Measurements from ENCODE around the gene GPR143. TPM values are rescaled to one million over a fixed set of nuclear protein-coding genes. Genes with fewer than 3 reads are reported as not detected.
A peak's percentile ranks its signal among the peaks of the same experiment; 100 is the strongest.

Gene GPR143
- total RNA-seq, 2 donors from 2014 or later = 0.62 to 0.74 TPM

DNA sequence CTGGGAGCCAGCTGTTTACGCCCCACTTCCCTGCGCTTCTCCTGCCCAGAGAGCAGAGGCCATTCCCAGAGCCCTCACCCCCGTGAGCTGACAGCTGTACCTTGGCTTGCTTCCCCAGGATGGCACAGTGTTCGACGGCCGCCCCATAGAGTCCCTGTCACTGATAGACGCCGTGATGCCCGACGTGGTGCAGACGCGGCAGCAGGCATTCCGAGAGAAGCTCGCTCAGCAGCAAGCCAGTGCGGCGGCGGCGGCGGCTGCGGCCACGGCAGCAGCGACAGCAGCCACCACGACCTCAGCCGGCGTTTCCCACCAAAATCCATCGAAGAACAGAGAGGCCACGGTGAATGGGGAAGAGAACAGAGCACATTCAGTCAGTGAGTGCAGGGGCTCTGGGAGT lies 77.7 kb downstream of the GPR143 start:
- TF ChIP-seq CTCF (IDR thresholded peaks at IDR 0.05) = no peak
- Histone ChIP-seq H3K4me1 (no peaks in the 10 kb centered on the region), H3K36me3 (no peaks in the 10 kb centered on the region), H3K9me3 (no peaks in the 10 kb centered on the region), H3K27me3 (no peaks in the 10 kb centered on the region), H3K9ac (ENCODE audit: low read depth in 2 of 2, low read length in 2 of 2) (no peak overlapping the region), H3K27ac (no peak overlapping the region), H3K4me3 (no peak overlapping the region)
- DNase-seq = no peak
- intact Hi-C loops (cut with DNase I) = loop anchor here (10.0 kb wide), 1 partner anchor 223 kb away; the partner anchor contains the start of gene TBL1X

GRCh38 chrX:9683350-9683749 lies 82.3 kb downstream of the GPR143 start:
- TF ChIP-seq CTCF (IDR thresholded peaks at IDR 0.05) = no peak

DNA sequence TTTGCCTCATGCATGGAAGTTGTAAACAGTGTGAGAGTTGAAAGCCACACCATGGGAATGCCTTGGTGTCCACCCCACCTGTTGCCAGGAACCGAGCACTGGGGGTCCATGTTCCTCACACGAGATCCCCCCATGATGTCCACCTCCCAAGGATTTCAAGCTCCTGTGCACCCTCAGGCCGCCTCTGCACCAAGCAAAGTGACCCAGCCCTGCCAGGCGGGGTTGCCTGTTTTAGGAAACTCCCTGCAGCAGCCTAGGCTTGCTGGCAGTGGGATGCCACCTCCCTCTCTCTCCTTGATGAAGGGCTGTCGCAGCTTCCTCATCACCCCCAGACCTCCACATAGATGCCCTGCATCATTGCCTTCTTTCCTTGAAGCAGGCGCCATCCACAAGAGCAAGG lies 82.8 kb downstream of the GPR143 start:
- no peak overlapping the region for H3K27ac ChIP-seq
- H3K9me3 ChIP-seq = no peaks in the 10 kb centered on the region
- no peak overlapping the region for H3K4me3 ChIP-seq
- no peak for TF ChIP-seq CTCF (IDR thresholded peaks at IDR 0.05)
- H3K36me3 ChIP-seq = no peaks in the 10 kb centered on the region
- DNase-seq = no peak
- H3K27me3 ChIP-seq = no peaks in the 10 kb centered on the region
- intact Hi-C loops (cut with DNase I) = loop anchor here (10.0 kb wide), 1 partner anchor 218 kb away; the partner anchor contains the start of gene TBL1X
- no peak overlapping the region for H3K9ac ChIP-seq (ENCODE audit: low read depth in 2 of 2, low read length in 2 of 2)
- no peaks in the 10 kb centered on the region for H3K4me1 ChIP-seq

More at GRCh38 chrX:9683350-9683749, 82.3 kb downstream of the GPR143 start:
- Histone ChIP-seq H3K27me3 (no peaks in the 10 kb centered on the region), H3K4me1 (no peaks in the 10 kb centered on the region), H3K36me3 (no peaks in the 10 kb centered on the region), H3K9ac (ENCODE audit: low read depth in 2 of 2, low read length in 2 of 2) (no peak overlapping the region), H3K27ac (no peak overlapping the region), H3K4me3 (no peak overlapping the region), H3K9me3 (no peaks in the 10 kb centered on the region)
- intact Hi-C loops (cut with DNase I) = loop anchor here (10.0 kb wide), 1 partner anchor 219 kb away; the partner anchor contains the start of gene TBL1X
- DNase-seq = no peak

DNA sequence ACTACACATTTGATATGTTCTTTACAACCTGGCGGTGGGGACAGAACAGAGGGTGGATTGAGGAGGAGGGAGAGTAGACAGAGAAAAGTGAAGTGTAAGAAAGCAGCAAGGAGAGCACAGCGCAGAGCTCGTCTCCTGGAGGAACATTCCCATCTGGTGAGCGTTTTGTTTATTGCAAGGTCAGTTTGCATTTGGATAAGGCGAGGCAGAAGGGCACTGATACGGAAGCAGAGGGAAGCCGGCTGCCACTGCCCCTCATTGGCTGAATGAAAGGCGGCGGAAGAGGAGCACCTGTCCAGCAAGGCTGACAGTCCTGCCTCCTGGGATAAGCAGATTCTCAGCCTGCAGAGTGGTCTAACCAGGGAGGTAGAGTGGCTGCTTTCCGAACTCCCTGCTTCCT lies 83.2 kb downstream of the GPR143 start:
- no peak overlapping the region for H3K4me3 ChIP-seq
- no peaks in the 10 kb centered on the region for H3K27me3 ChIP-seq
- no peak overlapping the region for H3K27ac ChIP-seq
- TF ChIP-seq CTCF (IDR thresholded peaks at IDR 0.05) = no peak
- no peaks in the 10 kb centered on the region for H3K9me3 ChIP-seq
- no peak overlapping the region for H3K9ac ChIP-seq (ENCODE audit: low read depth in 2 of 2, low read length in 2 of 2)
- no peaks in the 10 kb centered on the region for H3K4me1 ChIP-seq
- intact Hi-C loops (cut with DNase I) = loop anchor here (10.0 kb wide), 1 partner anchor 218 kb away; the partner anchor contains the start of gene TBL1X
- DNase-seq = peak; percentile 47
- no peaks in the 10 kb centered on the region for H3K36me3 ChIP-seq

- H3K4me3 ChIP-seq = no peak overlapping the region
- intact Hi-C loops (cut with DNase I) = loop anchor here (10.0 kb wide), 1 partner anchor 217 kb away; the partner anchor contains the start of gene TBL1X
- no peaks in the 10 kb centered on the region for H3K9me3 ChIP-seq
- H3K27ac ChIP-seq = no peak overlapping the region
- H3K27me3 ChIP-seq = no peaks in the 10 kb centered on the region
- no peak for DNase-seq
- no peak overlapping the region for H3K9ac ChIP-seq (ENCODE audit: low read depth in 2 of 2, low read length in 2 of 2)
- TF ChIP-seq CTCF (IDR thresholded peaks at IDR 0.05) = no peak
- H3K36me3 ChIP-seq = no peaks in the 10 kb centered on the region
- no peaks in the 10 kb centered on the region for H3K4me1 ChIP-seq
Observed at GRCh38 chrX:9681422-9681821, 84.2 kb downstream of the GPR143 start.

Data from colonic mucosa (tissue), 4 donors.